NAMALWA (cell line): ENCODE results near the gene SORCS3.

Experiments used
- DNase-seq: peaks from one replicate; pipeline ENCODE4 v3.0.0-alpha.2; 2015; ENCODE audit warnings: low spot score

SORCS3 gene

GRCh38 chr10:104777086-104777799, 136.2 kb downstream of the SORCS3 start:
- DNase-seq: peak; percentile 2

- DNase-seq: no peak
Observed at GRCh38 chr10:104778371-104778770, 137.3 kb downstream of the SORCS3 start.

- no peak for DNase-seq
Observed at GRCh38 chr10:104779701-104780100, 138.6 kb downstream of the SORCS3 start.

GRCh38 chr10:104780165-104780564, 139.1 kb downstream of the SORCS3 start:
- DNase-seq: no peak

GRCh38 chr10:104780946-104781595, 140.0 kb downstream of the SORCS3 start:
- no peak for DNase-seq

- DNase-seq: no peak
Observed at GRCh38 chr10:104784452-104784851, 143.4 kb downstream of the SORCS3 start.

GRCh38 chr10:104791471-104791870, 150.4 kb downstream of the SORCS3 start:
- DNase-seq: no peak

GRCh38 chr10:104795411-104795810, 154.3 kb downstream of the SORCS3 start:
- DNase-seq: no peak

- DNase-seq: no peak
Observed at GRCh38 chr10:104796823-104797222, 155.7 kb downstream of the SORCS3 start.

GRCh38 chr10:104802941-104803340, 161.9 kb downstream of the SORCS3 start:
- DNase-seq: no peak

GRCh38 chr10:104804880-104805279, 163.8 kb downstream of the SORCS3 start:
- no peak for DNase-seq

- no peak for DNase-seq
Observed at GRCh38 chr10:104806801-104807200, 165.7 kb downstream of the SORCS3 start.

GRCh38 chr10:104807581-104808310, 166.7 kb downstream of the SORCS3 start:
- DNase-seq: no peak

- DNase-seq: no peak
Observed at GRCh38 chr10:104809288-104810090, 168.4 kb downstream of the SORCS3 start.

- no peak for DNase-seq
Observed at GRCh38 chr10:104811166-104811565, 170.1 kb downstream of the SORCS3 start.

- no peak for DNase-seq
Observed at GRCh38 chr10:104816501-104816900, 175.4 kb downstream of the SORCS3 start.

- DNase-seq: no peak
Observed at GRCh38 chr10:104819731-104820130, 178.6 kb downstream of the SORCS3 start.

- no peak for DNase-seq
Observed at GRCh38 chr10:104822088-104822487, 181.0 kb downstream of the SORCS3 start.

GRCh38 chr10:104824380-104825006, 183.4 kb downstream of the SORCS3 start:
- DNase-seq: peak; percentile 23

GRCh38 chr10:104831272-104831671, 190.2 kb downstream of the SORCS3 start:
- no peak for DNase-seq

GRCh38 chr10:104834580-104834979, 193.5 kb downstream of the SORCS3 start:
- no peak for DNase-seq

- no peak for DNase-seq
Observed at GRCh38 chr10:104835422-104835821, 194.3 kb downstream of the SORCS3 start.
